Lower leg skin (tissue), 3 donors: ENCODE measurements around the gene AFDN.

Experiments
- CTCF ChIP-seq, 3 donors: fragments of 450-650 bp; IDR thresholded peaks; one replicate each; pipeline ENCODE4 v1.5.1; 2016; ENCODE audit warnings: antibody characterized with exemption in 3 of 3, mild to moderate bottlenecking in 3 of 3, moderate library complexity in 2 of 3
- POLR2A ChIP-seq, 2 donors: fragments of 450-650 bp; IDR thresholded peaks; one replicate each; pipeline ENCODE4 v1.6.1; 2016 to 2017; ENCODE audit warnings: antibody characterized with exemption in 2 of 2, mild to moderate bottlenecking in 1 of 2, moderate library complexity in 1 of 2

- no peak for TF ChIP-seq CTCF (IDR thresholded peaks at IDR 0.05)
- no peak for TF ChIP-seq POLR2A (IDR thresholded peaks at IDR 0.05)
Observed at GRCh38 chr6:167951781-167952511, 125.2 kb downstream of the AFDN start.
